ENCODE data around the gene EEF2.

Gene EEF2

DNA sequence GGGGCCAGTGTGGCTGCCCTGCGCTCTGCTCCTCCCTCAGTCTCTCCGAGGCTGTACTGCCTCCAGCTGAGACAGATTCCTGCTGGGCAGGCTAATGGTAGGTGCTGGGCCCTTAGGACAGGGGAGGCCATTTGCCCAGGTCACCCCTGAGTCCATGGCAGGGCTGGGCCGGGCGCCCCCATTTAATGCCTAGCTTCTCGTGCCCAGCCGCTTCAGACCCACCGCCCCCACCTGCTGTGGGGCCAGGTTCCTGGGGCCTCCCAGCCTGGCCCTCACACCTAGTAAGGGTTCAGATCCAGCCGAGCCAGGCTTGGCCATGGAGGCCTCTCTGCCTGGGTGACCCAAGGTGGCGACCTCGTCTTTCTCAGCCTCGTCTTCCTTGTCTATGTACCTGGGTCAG is 40.1 kb upstream of the EEF2 start:
- Histone ChIP-seq H3K4me3 (ENCODE audit: low read depth, low read length) (no peak overlapping the region), H3K36me3 (ENCODE audit: control insufficient read depth, insufficient read depth, low read length) (peaks cover 33% of the 10 kb centered on the region), H3K9me3 (ENCODE audit: control insufficient read depth, insufficient read depth, low read length) (no peaks in the 10 kb centered on the region), H3K27me3 (ENCODE audit: control insufficient read depth, insufficient read depth, low read length) (no peaks in the 10 kb centered on the region), H3K4me1 (ENCODE audit: control insufficient read depth, insufficient read depth, low read length) (no peaks in the 10 kb centered on the region), H3K9ac (ENCODE audit: low read depth, low read length) (no peak overlapping the region)

DNA sequence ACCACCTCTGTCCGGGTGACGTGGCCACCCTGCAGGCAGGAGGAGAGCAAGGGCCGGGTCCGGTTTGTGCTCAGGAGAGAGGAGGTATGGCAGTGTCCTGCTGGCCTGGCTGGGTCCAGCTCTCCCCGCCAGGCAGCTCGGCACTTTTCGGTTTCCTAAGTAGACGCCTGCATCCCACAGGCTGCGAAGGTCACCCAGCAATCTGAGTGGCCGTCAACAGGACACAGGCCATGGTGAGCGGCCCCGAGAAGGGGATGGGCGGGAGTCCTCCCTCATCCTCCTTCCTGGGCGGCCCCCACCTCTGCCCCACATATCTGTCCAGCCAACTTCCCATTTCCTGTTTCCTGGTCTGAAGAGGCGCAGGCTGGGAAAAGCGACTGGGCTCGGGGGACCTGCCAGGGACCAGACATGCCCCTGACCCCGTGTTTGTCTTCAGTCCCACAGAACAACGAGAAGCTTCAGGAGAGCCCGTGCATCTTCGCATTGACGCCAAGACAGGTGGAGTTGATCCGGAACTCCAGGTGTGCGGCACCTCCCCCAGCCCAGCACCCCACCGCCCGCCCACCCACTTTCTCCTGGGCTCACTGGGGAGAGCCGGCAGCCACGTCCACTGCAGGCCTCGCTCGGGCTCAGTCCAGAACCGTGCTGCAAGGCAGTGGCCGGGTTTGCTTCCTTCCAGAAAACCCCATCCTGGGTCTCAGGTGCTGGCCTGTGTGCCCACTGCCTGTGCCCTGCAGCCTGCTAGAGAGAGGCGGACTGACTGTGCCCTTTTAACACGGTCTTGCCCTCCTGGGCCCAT is 38.5 kb upstream of the EEF2 start:
- Histone ChIP-seq H3K4me3 (ENCODE audit: low read depth, low read length) (no peak overlapping the region), H3K27me3 (ENCODE audit: control insufficient read depth, insufficient read depth, low read length) (no peaks in the 10 kb centered on the region), H3K9me3 (ENCODE audit: control insufficient read depth, insufficient read depth, low read length) (no peaks in the 10 kb centered on the region), H3K4me1 (ENCODE audit: control insufficient read depth, insufficient read depth, low read length) (no peaks in the 10 kb centered on the region), H3K9ac (ENCODE audit: low read depth, low read length) (no peak overlapping the region), H3K36me3 (ENCODE audit: control insufficient read depth, insufficient read depth, low read length) (peaks cover 33% of the 10 kb centered on the region)

GRCh38 chr19:4019578-4019977 is 34.3 kb upstream of the EEF2 start:
- no peaks in the 10 kb centered on the region for H3K9me3 ChIP-seq (ENCODE audit: control insufficient read depth, insufficient read depth, low read length)
- no peaks in the 10 kb centered on the region for H3K4me1 ChIP-seq (ENCODE audit: control insufficient read depth, insufficient read depth, low read length)
- no peak overlapping the region for H3K9ac ChIP-seq (ENCODE audit: low read depth, low read length)
- H3K4me3 ChIP-seq (ENCODE audit: low read depth, low read length), result no peak overlapping the region
- H3K36me3 ChIP-seq (ENCODE audit: control insufficient read depth, insufficient read depth, low read length), result peaks cover 30% of the 10 kb centered on the region
- no peaks in the 10 kb centered on the region for H3K27me3 ChIP-seq (ENCODE audit: control insufficient read depth, insufficient read depth, low read length)

DNA sequence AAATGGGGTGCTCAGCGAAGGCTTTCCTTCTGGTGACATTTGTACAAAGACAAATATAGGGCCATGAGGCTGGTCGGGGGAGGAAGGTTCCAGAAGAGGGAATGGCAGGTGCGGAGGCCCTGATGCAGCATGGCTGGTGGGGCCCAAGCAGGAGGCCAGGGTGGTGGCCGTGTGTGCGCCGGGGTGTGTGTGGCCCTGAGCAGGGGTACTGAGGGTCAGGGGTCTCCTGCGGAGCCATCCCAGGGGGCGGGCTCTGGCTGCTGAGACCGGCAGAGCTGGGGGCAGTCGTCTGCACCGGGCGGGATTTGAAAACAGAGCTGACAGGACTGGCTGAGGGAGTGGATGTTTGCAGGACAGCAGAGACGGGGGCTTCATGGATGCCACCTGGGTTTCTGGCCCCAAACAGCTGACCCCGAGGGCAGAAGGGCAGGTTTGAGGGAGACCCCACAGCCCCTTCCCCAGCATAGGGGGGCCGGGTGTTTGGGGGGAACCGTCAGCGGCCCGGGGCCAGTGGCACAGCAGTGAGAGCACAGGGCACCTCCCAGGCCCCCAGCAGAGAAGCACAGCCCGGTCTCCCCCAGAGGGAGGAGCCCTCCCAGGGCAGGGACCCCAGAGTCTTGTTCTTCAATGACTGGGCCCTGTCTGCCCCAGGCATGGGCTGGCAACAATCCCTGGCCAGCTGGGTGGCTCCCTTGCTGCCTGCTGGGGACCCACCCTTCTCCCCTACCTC is 33.7 kb upstream of the EEF2 start:
- peaks cover 31% of the 10 kb centered on the region for H3K36me3 ChIP-seq (ENCODE audit: control insufficient read depth, insufficient read depth, low read length)
- no peaks in the 10 kb centered on the region for H3K4me1 ChIP-seq (ENCODE audit: control insufficient read depth, insufficient read depth, low read length)
- no peaks in the 10 kb centered on the region for H3K9me3 ChIP-seq (ENCODE audit: control insufficient read depth, insufficient read depth, low read length)
- no peak overlapping the region for H3K9ac ChIP-seq (ENCODE audit: low read depth, low read length)
- no peak overlapping the region for H3K4me3 ChIP-seq (ENCODE audit: low read depth, low read length)
- no peaks in the 10 kb centered on the region for H3K27me3 ChIP-seq (ENCODE audit: control insufficient read depth, insufficient read depth, low read length)

GRCh38 chr19:4018140-4018613 is 32.9 kb upstream of the EEF2 start:
- Histone ChIP-seq H3K9ac (ENCODE audit: low read depth, low read length) (no peak overlapping the region), H3K4me1 (ENCODE audit: control insufficient read depth, insufficient read depth, low read length) (no peaks in the 10 kb centered on the region), H3K27me3 (ENCODE audit: control insufficient read depth, insufficient read depth, low read length) (no peaks in the 10 kb centered on the region), H3K9me3 (ENCODE audit: control insufficient read depth, insufficient read depth, low read length) (no peaks in the 10 kb centered on the region), H3K4me3 (ENCODE audit: low read depth, low read length) (no peak overlapping the region), H3K36me3 (ENCODE audit: control insufficient read depth, insufficient read depth, low read length) (peaks cover 31% of the 10 kb centered on the region)

DNA sequence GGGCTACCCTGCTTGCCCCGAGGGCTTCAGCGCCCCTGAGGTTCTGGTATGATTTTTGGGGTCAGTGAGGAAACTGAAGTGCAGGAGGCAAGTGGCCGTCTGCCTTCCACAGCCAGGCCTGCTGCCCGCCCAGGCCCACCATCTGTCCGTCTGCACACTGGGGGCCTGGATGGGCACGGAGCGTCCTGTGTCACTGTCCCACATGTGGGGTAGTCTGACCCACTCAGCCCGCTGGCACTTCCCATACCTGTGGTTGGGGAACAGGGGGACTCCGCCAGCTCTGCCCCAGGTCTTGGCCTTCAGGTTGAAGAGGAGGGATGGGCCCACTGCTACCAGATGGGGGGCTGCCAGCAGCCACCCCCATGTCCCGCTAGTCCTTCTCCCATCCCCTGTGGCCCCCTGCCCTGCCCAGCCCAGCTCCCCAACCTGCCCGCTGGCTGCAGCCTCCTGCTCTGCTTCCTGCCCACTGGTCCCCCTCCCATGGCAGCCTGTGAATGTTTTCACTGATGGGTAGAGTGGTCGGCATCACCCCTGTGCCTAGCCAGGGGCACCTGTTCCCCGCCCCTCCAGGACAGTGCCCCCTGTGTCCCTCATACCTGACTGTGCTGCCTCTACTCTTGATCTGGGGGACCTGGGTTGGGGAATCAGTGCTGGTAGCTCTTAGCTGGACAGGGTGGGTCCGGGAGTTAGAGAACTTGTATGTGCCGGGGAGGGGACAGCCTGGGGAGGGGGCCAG is 31.8 kb upstream of the EEF2 start:
- Histone ChIP-seq H3K27me3 (ENCODE audit: control insufficient read depth, insufficient read depth, low read length) (no peaks in the 10 kb centered on the region), H3K4me1 (ENCODE audit: control insufficient read depth, insufficient read depth, low read length) (no peaks in the 10 kb centered on the region), H3K36me3 (ENCODE audit: control insufficient read depth, insufficient read depth, low read length) (peaks cover 36% of the 10 kb centered on the region), H3K4me3 (ENCODE audit: low read depth, low read length) (no peak overlapping the region), H3K9ac (ENCODE audit: low read depth, low read length) (no peak overlapping the region), H3K9me3 (ENCODE audit: control insufficient read depth, insufficient read depth, low read length) (no peaks in the 10 kb centered on the region)

DNA sequence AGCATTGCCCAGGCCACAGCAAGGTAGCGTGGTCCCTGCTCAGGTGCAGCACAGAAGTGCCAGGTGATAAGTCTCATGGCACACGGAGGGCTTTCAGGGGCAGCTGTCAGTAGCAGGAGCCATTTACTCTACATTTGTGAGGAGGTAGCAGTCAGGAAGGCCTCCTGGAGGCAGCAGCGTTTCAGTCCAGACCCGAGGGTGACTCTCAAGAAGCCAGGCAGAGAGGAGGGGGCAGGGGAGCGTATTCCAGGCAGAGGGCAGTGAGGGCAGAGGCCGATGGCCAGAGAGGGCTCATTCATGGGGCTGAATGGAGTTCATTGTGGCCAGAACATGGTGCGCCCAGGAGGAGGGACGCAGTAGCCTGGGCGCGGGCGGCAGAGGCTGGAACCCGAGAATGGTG is 31.2 kb upstream of the EEF2 start:
- H3K9ac ChIP-seq (ENCODE audit: low read depth, low read length), result no peak overlapping the region
- no peak overlapping the region for H3K4me3 ChIP-seq (ENCODE audit: low read depth, low read length)
- no peaks in the 10 kb centered on the region for H3K4me1 ChIP-seq (ENCODE audit: control insufficient read depth, insufficient read depth, low read length)
- no peaks in the 10 kb centered on the region for H3K9me3 ChIP-seq (ENCODE audit: control insufficient read depth, insufficient read depth, low read length)
- no peaks in the 10 kb centered on the region for H3K27me3 ChIP-seq (ENCODE audit: control insufficient read depth, insufficient read depth, low read length)
- H3K36me3 ChIP-seq (ENCODE audit: control insufficient read depth, insufficient read depth, low read length), result peaks cover 36% of the 10 kb centered on the region

DNA sequence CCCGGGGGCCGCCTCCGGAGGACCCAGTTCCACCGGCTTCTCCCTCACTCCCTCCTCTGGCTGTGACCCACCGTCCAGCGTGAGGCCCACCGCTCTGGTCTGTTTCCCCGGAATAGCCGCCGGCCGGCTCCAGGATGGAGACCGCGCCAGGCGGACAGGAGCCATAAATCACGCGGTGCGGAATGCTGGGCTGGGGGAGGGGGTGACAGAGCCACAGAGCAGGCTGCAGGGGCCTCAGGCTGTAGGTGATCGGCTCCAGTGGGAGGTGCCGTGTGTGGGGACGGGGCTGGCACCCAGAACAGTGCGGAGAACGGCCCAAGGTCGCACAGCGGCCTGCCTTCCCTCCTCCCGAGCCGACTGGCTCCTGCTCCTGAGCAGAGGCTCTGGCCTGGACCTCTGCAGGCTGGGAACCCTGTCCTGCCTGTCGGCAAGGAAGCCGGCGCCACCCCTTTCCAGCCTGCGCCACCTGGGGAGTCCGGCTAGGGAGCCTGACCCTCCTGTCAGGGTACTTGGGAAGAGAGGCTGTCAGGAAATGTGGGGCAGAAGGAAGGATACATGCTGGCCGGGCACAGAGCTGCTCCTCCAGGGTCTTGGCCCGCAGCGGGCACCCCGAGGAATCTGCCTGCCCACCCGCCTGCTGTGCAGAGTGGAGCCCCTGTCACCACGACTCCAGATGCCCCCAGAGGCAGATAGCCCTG is 30.6 kb upstream of the EEF2 start:
- no peak overlapping the region for H3K4me3 ChIP-seq (ENCODE audit: low read depth, low read length)
- H3K36me3 ChIP-seq (ENCODE audit: control insufficient read depth, insufficient read depth, low read length), result peaks cover 37% of the 10 kb centered on the region
- no peaks in the 10 kb centered on the region for H3K9me3 ChIP-seq (ENCODE audit: control insufficient read depth, insufficient read depth, low read length)
- H3K9ac ChIP-seq (ENCODE audit: low read depth, low read length), result no peak overlapping the region
- no peaks in the 10 kb centered on the region for H3K4me1 ChIP-seq (ENCODE audit: control insufficient read depth, insufficient read depth, low read length)
- H3K27me3 ChIP-seq (ENCODE audit: control insufficient read depth, insufficient read depth, low read length), result no peaks in the 10 kb centered on the region

DNA sequence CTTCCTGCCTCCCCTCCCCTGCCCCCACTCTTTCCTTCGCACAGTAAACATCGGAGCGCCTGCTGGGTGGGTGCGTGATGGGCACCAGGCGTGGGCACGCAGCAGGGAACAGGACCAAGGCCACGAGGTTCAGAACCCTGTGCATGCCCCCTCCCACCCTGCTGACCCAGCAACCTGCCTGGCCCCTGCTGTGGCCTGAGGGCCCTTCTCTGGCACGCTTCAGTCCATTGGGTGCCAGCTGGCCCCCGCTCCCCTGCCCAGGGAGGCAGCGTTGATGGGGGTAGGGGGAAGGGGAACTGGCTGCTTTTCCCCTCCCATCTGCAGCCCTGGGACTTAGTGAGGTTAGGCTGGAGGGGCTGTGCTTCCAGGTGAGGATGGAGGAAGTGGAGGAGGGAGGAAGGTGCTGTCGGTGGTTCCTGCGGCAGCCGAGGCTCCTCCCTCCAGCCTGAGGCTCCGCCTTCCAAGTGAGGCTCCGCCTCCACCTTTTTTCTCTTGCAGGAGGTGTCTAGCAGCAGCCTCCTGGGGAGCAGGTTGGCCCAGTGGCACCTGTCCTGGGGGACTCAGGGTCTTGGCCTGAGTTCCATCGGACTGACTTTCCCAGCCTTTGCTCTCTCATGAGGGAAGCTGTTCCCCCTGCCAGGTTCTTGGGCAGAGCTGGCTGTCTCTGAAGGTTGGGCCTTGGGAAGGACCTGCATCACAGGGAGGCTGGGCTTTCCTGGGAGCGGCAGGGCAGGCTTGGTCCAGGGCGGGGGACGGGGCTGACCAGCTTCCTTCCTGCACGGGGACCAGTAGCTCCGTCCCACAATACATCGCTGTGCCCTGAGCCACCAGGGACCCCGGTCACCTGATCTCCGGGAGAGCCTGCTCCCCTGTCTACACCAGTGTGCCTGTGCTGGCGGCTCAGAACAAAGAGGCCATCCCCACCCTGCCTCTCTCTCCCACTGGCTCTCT is 29.6 kb upstream of the EEF2 start:
- Histone ChIP-seq H3K36me3 (ENCODE audit: control insufficient read depth, insufficient read depth, low read length) (peaks cover 45% of the 10 kb centered on the region), H3K4me1 (ENCODE audit: control insufficient read depth, insufficient read depth, low read length) (no peaks in the 10 kb centered on the region), H3K9ac (ENCODE audit: low read depth, low read length) (no peak overlapping the region)

GRCh38 chr19:4013886-4014540 is 28.8 kb upstream of the EEF2 start:
- Histone ChIP-seq H3K4me1 (ENCODE audit: control insufficient read depth, insufficient read depth, low read length) (peaks cover 2% of the 10 kb centered on the region), H3K9ac (ENCODE audit: low read depth, low read length) (no peak overlapping the region), H3K36me3 (ENCODE audit: control insufficient read depth, insufficient read depth, low read length) (peaks cover 46% of the 10 kb centered on the region), H3K4me3 (ENCODE audit: low read depth, low read length) (no peak overlapping the region), H3K9me3 (ENCODE audit: control insufficient read depth, insufficient read depth, low read length) (no peaks in the 10 kb centered on the region), H3K27me3 (ENCODE audit: control insufficient read depth, insufficient read depth, low read length) (no peaks in the 10 kb centered on the region)

More for the DNA sequence above, 29.6 kb upstream of the EEF2 start:
- Histone ChIP-seq H3K4me3 (ENCODE audit: low read depth, low read length) (no peak overlapping the region), H3K9me3 (ENCODE audit: control insufficient read depth, insufficient read depth, low read length) (no peaks in the 10 kb centered on the region), H3K27me3 (ENCODE audit: control insufficient read depth, insufficient read depth, low read length) (no peaks in the 10 kb centered on the region)

All from iPS-15b (cell line).